NCI-H446 treated with DMSO at 0.1 percent for 48 hours (cell line): Measurements from ENCODE around the gene CCR5.

Experiments
- DNase-seq: peaks from one replicate; lab custom pipeline; 2025; lab: John Stamatoyannopoulos, UW

CCR5 gene

GRCh38 chr3:46408853-46409252, 38.1 kb downstream of the CCR5 start:
- DNase-seq = no peak

- no peak for DNase-seq
Measured at GRCh38 chr3:46409739-46410489, 39.2 kb downstream of the CCR5 start.

- no peak for DNase-seq
Measured at GRCh38 chr3:46410669-46411068, 39.9 kb downstream of the CCR5 start.

- no peak for DNase-seq
Measured at GRCh38 chr3:46411271-46411670, 40.5 kb downstream of the CCR5 start.

- no peak for DNase-seq
Measured at GRCh38 chr3:46412786-46413298, 42.1 kb downstream of the CCR5 start.

GRCh38 chr3:46413951-46414350, 43.2 kb downstream of the CCR5 start:
- DNase-seq = no peak

- DNase-seq = no peak
Measured at GRCh38 chr3:46414739-46415138, 44.0 kb downstream of the CCR5 start.

- no peak for DNase-seq
Measured at GRCh38 chr3:46416125-46416810, 45.5 kb downstream of the CCR5 start.

GRCh38 chr3:46416811-46417510, 46.2 kb downstream of the CCR5 start:
- no peak for DNase-seq

GRCh38 chr3:46417841-46418611, 47.3 kb downstream of the CCR5 start:
- DNase-seq = no peak

GRCh38 chr3:46419816-46420215, 49.1 kb downstream of the CCR5 start:
- DNase-seq = no peak

- no peak for DNase-seq
Measured at GRCh38 chr3:46420931-46421330, 50.2 kb downstream of the CCR5 start.

- DNase-seq = no peak
Measured at GRCh38 chr3:46422617-46423016, 51.9 kb downstream of the CCR5 start.

GRCh38 chr3:46423588-46423987, 52.8 kb downstream of the CCR5 start:
- DNase-seq = no peak
